Keratinocyte (primary cell): ENCODE measurements around the gene LMNTD1.

Experiments used
- EZH2 ChIP-seq: IDR thresholded peaks from one replicate; pipeline ENCODE4 v1.6.1; 2012; ENCODE audit warnings: inconsistent platforms, mild to moderate bottlenecking, low read length, moderate library complexity
- TF ChIP-seq, protein P1 (sequence below), 3 experiments: IDR thresholded peaks in 1 of 3; conservative IDR thresholded peaks in 1 of 3; optimal IDR thresholded peaks in 1 of 3; 2 replicates in 2 of 3; 3 replicates in 1 of 3; pipeline versions ENCODE3 to v1.5.1; 2011; ENCODE audit warnings: low read length in 3 of 3, mild to moderate bottlenecking in 3 of 3, moderate library complexity in 2 of 3, control low read depth in 1 of 3, inconsistent platforms in 1 of 3; ENCODE audit not compliant: insufficient read depth in 2 of 3; ENCODE audit errors: extremely low read depth in 1 of 3

DNA sequence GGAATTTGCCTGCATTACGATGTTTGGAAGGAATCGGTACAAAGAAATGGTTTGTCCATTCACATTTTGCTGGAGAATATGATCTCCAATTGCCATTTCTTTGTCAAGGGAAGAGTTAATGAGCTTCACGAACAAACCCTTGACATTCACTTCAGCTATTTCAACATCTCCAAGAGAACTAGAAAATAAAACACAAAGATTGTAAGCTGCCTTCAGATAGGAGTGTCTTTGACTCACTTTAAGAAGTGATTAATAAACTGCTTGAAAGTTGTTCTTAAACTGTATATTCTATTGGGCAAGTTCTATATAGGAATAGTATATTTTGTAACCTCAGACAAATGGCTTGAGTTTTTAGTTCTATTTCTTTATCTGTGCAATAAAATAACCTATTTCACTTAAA lies 26.3 kb downstream of the LMNTD1 start:
- TF ChIP-seq, protein P1, sequence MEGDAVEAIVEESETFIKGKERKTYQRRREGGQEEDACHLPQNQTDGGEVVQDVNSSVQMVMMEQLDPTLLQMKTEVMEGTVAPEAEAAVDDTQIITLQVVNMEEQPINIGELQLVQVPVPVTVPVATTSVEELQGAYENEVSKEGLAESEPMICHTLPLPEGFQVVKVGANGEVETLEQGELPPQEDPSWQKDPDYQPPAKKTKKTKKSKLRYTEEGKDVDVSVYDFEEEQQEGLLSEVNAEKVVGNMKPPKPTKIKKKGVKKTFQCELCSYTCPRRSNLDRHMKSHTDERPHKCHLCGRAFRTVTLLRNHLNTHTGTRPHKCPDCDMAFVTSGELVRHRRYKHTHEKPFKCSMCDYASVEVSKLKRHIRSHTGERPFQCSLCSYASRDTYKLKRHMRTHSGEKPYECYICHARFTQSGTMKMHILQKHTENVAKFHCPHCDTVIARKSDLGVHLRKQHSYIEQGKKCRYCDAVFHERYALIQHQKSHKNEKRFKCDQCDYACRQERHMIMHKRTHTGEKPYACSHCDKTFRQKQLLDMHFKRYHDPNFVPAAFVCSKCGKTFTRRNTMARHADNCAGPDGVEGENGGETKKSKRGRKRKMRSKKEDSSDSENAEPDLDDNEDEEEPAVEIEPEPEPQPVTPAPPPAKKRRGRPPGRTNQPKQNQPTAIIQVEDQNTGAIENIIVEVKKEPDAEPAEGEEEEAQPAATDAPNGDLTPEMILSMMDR (optimal IDR thresholded peaks at IDR 0.05 in 1 of 3, IDR thresholded peaks at IDR 0.05 in 1 of 3, conservative IDR thresholded peaks at IDR 0.05 in 1 of 3; ENCODE audit: extremely low read depth in 1 of 3, insufficient read depth in 2 of 3, low read length in 3 of 3), result no peak
- no peak for TF ChIP-seq EZH2
